Stimulated activated CD4-positive, alpha-beta T cell treated with anti-CD3 and anti-CD28 coated beads, Interleukin-15, amount 100 ng/mL, for 1 hour (primary cell): ENCODE measurements around the gene MRGPRF.
"Not testable (repeated sequence)": the region's sequence is repeated elsewhere in the genome, so short reads cannot be mapped to it uniquely, and the experiment has no call there.

ENCODE experiments used
- DNase-seq, 2 donors: peaks; one replicate each; pipeline ENCODE4 v3.0.0-alpha.2; 2020; ENCODE audit warnings: low read depth in 1 of 2, low spot score in 1 of 2

Gene MRGPRF

DNA sequence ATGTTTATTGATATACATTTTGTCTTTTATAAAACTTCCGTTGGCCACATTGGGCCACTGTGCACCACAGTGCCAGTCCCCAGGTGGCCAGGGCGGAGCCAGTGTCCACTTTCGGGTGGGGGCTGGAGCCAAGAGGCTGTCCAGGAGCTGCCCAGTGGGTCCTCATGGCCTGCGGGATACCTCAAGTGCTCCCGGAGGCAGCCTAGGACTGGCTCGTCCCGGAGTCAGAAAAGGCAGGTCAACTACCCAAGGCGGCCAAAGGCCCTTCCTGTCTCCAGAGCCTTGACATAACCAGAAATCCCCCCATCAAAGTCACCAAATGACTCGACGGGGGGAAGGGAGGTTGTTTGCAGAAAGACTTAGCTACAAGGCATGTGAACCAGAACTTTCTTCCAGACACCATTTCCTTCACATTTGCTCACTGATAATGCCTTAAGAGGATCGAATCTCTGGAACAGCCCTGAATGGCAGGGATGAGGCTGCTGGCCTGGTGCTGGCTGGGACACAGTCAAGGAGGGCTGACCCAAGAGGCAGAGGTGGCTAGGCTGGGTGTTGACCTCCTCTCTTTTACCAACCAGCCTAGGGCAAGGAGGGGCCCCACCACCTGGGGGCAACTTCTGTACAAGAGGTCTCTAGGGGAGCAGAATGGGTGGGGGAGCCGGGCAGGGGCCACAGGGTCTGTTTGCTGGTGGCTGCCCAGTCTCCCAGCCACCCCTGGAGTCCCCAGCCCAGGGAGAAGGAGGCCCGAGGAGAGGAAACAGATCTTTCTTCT, 8.4 kb downstream of the MRGPRF start:
- DNase-seq = no peak

DNA sequence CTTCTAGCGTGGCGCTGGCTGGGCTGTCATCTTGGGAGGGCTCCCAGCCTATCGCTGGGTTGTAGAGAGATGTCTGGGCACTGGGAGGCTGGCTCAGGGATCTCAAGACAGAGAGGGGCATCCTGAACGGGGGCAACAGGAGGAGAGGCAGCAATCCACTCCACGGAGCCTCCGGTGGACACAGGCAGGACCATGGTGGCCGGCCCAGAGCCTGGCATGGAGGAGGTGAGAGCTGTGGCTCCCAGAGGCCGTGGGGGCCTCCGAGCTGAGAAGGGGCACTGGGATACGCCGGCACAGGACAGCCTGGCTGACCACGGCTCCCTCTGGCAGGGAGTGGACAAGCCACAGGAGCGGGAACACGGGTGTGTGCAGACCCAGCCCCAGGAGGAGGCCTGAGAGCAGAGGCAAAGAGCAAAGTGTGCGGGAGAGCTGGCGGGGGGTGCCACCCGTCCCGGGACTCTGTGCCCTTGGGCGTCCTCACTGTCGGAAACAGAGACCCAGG, 9.1 kb downstream of the MRGPRF start:
- no peak for DNase-seq

DNA sequence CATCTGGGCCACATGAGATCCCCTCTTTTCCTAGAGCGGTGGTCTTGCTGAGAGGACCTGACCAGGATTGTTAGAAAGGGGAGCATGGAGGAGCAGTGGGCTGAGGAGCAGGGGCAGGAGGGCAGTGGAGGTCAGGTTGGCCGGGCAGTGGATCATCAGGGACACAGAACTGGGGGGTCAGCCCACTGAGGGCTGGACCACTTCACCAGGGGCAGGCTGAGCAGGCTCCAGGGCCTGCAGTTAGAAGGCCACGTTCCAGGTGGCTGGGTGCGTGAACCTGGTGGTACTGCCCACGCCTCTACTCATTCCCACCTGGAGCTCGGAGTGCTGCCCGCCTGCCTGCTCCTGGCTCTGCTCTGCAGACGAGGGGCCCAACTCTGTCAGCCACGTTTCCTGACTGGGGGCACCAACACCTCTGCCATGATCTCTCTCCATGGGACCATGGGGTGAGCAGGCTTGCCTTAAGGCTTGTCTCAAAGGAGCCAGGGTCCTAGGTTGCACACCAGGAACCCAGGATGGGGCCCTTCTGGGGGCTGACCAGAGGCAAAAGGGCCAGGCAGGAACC, 9.7 kb downstream of the MRGPRF start:
- no peak for DNase-seq

DNA sequence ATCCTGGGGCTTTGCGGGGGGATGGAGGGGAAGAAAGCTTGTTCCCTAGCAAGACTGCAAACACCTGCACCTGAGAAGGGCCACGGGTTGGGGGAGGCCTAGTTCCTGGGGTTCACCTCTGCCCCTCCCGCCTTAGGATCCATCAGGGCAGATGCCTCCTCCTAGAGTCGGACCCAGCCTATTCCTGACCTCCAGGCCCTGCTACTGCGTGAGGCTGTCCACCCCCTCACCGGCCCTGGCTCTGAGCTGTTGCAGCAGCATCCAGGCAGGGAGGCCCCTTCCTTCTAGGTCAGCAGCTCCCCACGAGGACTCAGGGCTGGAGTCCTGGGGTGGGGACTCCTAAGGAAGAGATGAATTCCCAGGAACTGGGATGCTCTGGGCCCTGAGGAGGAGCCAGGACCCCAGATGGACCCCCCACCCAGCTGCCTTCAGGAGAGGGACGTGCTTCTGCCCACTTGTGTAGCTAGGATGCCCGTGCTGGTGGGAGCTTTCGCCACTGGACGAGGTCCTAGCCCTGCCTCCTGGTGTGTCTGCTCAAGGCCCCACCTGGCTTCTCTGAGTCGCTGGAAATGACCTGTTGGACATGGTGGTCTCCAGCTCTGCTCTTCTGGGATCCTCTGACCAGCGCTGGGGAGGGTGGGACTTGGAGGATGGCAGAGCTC, 10.3 kb downstream of the MRGPRF start:
- DNase-seq = no peak

DNA sequence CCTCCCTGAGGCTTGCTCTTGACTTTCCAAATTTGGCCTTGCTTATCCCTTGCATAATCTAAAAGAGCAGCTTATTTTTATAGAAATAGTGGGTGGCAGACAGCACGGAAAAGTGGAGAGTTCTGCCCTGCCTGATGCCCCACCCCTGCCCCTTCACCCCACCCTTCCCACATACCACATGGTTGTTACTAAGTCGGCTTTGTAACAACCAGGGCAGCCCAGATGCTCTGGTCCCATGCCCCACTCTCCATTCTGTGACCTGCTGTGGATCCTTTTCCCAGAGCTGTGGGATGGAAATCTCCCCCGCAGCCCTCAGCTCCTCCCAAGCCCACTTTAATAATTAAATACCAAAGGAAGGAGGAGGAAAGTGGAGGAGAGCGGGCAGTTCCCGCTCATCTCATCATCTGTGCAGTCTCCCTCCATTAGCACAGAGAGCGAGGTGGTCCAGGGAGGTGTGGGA, 10.9 kb downstream of the MRGPRF start:
- DNase-seq = no peak

DNA sequence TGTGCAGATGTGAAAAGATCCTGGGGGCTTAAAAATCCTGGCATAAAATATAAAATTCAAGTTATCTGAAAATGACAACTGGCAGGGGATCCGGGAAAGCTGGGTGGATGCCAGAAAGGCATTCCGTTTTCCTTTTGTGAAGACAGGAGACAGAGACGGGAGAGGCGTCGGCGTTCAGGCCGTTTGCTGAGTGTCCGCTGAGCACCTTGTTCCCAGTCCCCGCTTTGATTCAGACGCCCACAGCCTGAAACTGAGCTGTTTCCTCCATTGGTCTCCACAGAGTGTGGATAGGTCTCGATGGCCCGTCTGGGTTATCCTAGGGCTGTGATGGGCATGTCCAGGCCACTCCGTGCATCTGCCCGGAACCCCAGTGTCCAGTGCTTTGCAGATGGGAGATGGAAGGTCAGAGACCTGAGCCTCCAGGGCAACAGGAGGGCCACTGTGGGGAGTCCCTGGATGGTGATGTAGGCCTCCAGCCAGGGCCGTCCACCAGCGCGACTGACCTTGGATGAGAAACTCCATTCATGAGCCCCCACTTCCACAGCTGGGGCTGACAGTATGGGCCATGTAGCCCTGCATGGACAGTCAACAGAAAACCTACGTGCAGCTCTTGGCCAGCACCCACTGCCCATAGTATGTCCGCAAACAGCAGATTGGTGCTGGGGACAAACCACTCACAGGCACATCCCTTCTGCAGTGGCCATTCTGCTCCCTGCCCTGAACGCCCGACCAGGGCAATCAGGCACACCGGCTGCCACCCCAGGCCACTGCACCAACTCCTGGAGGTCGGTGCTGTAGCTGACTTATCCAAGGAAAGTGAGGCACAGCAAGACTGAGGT, 11.6 kb downstream of the MRGPRF start:
- no peak for DNase-seq

DNA sequence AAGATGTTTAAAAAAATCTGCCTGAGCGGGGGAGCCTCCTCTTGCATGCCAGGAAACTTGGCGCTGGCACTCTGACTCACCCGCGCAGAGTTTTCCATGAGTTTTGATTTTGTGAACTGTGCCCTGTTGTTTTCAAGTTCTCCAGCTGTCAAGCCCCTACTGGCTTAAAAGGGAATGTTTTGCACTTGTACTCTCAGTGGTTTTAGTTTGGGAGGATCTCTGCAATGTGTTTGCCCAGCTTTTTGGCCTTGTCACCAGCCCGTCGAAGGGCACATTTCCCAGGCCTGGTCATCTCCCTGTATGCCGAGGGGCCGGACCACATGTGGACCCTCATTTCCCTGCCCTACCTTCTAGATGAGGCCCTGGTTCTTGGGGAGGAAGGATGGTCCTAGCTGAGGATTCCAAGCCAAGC, 12.2 kb downstream of the MRGPRF start:
- DNase-seq = no peak

DNA sequence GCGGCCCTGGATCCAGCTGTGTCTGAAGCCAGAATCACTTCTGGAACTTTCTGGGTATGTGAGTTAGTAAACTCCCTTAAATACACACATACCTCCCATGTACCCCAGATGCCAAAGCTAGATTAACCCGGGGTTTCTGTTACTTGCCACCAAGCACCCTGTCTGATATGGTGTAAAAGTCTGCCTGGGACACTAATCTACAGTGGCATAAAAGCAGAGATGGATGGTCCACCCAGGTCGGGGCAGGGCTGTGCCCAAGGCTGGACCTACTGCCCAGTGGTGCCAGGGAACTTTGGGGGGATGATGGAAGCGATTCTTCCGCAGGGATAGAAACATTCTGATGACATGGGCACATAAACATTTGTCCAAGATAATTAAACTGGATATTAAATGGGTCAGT, 12.7 kb downstream of the MRGPRF start:
- no peak for DNase-seq

DNA sequence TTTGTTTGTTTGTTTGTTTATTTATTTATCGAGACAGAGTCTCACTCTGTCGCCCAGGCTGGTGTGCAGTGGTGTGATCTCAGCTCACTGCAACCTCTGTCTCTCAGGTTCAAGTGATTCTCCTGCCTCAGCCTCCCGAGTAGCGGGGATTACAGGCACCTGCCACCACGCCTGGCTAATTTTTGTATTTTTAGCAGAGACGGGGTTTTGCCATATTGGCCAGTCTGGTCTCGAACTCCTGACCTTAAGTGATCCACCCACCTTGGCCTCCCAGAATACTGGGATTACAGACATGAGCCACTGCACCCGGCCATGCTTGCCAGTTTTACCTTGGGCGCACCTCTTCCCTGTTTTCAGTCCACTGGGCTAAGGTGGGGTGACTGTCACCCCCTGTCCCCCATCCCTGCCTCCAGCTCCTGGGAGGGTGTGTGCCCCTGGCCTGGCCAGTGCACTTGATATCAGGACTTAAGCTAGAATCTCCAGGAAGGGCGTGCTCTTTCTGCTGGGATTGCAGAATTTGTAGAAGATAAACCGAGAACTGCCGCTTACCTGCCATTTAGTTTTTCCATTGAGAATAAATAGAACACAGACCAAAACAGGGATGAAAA, 13.2 kb downstream of the MRGPRF start:
- not testable (repeated sequence) for DNase-seq

DNA sequence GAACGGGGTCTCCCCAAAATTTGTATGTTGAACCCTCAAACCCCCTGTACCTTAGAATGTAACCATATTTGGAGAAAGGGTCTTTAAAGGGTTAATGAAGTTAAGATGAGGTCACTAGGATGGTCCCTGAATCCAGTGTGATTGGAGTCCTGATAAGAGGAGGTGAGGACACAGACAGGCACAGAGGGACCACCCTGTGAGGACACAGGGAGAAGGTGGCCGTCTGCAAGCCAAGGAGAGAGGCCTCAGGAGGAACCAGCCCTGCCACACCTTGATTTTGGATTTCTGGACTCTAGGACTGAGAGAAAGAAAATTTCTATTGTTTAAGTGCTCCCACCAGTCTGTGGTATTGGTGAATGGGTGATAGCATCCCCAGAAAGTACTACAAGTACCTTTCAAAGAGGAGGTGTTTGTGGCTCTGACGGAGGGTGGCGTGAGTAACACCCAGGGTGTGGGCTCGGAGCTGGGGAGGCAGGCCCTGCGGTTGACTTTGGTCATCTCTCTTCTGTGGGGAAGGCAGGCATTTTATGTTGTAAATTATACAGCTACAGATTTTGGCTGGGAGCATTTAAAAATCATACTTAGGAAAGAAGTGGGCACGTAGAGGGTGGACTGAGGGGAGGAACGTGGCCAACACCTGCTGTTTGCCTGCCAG, 13.8 kb downstream of the MRGPRF start:
- DNase-seq = no peak

DNA sequence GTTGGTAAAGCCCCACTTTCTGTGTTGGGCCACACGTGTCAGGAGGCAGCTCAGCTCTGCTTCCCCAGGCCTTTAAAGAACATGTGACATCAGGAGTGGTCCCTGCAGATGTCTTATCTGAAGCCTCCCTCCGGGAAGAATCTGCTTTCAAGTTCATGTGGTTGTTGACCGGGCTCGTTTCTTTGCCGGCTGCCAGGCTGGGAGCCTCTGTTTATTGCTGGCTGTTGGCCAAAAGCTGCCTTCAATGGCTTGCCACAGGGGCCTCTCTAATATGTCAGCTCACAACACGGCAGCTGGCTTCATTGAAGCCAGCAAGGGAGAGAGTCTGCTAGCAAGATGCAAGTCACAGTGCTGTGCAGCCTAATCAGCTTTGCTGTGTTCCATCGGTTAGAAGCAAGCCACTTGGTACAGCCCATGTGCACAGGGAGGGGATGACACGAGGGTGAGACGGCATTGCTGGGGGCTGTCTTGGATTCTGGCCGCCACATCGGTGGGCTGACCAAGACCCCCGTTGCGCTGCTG, 14.6 kb downstream of the MRGPRF start:
- DNase-seq = no peak

DNA sequence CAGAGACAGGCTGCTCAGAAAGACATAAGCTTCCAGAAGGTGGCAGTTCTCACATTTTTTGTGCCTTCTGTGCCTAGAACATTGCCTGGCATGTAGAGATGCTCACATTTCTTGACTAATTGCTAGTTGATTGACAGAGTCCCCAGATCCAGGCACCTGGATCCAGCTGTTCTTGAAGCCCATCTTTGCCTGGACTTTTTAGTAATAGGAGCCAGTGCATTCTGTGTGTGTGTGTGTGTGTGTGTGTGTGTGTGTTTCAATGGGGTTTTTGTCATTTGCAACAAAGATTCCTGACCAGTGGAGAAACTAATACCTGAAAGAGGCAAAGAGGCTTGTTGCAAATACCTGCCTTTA, 15.1 kb downstream of the MRGPRF start:
- no peak for DNase-seq

DNA sequence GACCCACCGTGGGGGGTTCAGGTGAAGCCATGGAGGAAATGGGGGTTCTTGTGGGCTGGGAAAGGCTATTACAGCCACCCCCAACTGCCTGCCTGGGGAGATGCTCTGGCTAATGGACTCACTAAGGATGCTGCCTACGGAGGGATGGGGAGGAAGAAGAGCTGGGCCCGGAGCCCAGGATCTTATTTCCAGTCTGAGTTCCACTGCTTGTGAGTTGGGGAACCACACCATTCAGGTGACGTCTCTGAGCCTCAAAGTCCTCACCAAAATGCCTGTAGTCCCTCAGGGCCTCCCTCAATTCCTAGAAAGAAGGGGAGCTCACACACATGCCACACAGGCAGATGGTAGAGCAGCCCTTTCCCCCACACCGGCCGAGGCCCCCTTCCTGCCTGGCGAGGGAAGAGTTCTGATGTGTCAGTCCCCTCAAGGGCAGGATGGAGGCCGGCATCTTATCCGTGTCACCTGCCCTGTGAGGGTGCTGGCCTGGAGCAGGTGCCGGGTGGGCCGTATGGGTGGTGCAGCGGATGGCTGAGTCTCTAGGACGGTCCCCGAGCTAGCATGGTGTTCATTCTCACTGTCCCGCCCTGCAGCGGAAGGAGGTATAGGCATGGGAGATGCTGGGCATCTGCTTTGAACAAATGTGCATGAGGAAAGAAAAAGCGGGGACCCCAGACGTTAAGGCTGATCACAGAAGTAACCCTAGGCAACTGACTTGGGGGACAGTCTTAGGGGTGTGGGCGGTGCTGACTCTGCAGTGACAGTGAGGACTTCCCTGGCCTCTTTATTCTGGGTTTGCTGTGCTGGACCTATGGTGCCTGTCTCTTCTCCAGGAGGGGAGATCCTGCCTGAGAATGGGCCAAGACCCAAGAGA, 15.7 kb downstream of the MRGPRF start:
- no peak for DNase-seq

DNA sequence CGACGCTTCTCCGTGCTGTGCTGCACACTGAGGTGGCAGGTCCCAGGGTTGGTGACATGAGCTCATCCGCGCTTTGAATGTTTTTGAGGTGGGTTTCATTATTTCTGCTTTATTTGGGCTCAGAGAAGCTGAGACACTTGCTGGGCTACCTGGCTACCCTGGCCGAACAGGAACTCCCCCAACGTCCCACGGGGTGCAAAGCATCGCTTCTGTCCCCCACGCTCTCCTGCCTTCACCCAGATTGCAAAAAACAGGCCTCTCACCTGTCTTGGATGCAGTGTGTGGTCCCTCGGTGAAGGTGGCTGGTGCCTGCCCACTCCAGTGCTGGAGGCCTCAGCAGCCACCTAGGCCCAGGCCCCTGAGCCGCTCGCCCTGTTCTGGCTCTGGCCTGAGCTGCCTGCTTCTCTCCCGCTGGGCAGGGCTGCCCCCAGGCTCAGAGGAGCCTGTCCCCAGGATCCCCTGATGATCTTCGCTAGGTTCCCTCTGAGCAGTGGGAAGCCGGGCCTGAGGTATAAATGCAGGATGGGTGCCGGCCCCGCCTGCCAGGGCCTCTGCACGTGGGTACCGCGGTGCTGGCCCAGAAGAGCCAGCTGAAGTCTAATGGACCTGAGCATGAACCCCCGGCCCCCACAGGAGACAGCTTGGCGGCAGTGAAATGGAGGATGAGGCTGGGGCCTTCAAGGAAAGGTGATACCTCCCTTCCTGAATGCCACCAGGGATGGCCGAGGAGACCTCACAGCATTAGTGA, 16.5 kb downstream of the MRGPRF start:
- no peak for DNase-seq

DNA sequence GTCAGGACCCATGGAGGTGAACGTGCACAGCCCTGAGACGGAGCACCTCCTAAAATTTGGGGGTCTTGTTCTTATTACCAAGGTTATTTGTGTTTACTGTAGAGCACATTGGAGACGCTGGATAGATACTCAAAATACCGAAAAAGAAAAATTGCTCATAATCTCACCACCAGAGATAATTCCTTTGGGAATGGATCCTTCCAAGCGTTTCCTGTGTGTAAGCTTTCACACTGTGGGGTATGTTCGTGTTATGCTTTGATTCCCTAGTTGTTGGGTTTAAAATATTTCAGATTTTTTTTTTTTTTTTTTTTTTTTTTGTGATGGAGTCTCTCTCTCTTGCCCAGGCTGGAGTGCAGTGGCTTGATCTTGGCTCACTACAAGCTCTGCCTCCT, 18.2 kb downstream of the MRGPRF start:
- no peak for DNase-seq

DNA sequence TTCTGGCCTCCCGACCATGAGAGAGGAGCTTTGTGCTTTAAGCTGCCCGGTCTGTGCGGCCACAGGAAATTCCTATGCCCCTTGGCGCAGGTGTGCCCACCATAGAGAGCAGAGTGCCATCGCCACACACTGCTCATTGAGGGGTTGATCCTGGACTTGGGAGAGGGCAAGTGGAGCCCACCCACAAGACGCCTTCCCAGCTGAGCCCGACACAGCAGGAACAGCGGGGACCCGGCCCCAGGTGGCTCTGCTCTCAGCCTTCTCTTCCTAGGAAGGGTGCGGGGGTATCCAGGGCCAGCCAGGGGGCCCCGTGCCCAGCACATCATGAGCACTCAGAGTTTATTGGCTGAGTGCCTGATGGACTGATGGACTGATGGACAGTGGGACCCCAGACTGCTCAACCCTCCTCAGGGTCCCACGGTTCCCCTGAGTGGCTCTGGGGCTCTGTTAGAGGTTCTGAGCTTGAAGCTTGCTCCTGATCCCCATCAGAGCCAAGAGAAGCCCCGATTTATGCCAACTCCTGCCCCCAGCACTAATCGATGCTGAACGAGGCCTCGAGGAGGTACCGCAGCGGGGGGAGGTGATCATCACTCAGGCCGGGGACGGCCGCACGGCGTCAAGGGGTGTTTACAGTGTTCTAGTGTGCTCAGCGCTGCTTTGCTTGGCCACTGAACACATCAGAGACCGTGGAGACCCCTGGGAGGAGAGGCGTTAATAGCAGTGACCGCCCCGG, 18.7 kb downstream of the MRGPRF start:
- DNase-seq = no peak

DNA sequence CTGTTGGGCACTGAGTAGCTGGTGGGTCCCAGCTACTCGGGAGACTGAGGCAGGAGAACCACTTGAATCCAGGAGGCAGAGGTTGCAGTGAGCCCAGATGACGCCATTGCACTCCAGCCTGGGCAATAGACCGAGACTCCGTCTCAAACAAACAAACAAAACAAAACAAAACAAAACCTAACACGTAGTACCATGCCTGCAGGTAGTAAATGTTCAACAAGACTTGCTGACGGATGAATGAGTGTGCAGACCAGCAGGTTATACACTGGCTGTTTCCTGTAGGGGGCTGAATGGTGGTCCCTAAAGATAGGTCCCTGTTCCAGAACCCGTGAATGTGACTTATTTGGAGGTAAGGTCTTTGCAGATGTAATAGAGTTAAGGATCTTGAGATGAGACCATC, 19.5 kb downstream of the MRGPRF start:
- no peak for DNase-seq

DNA sequence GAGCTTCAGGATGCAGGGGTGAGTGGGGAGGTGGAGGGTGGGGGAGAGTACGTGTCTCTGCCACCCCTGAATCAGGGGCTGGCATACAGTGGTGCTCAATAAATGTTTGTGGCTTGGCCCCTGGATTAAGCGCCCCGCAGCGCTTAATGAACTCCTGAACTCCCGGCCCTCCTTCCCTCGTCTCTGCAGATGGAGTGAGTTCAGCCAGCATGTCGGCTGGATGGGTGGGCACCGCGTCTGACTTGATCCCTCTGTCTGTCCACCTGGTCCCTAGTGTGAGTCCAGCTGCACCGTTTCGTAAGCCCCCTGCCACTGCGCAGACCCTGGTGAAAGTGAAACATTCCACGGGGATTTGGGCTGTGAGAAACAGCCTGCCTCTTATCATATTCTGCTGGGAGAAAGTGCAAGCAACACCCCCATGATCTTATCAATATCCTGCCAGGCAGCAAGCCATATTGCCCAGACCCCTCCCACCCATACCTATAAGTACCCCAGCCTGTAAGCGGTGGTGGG, 20.2 kb downstream of the MRGPRF start:
- no peak for DNase-seq
